ENCODE results near the gene MYO5B.
"Not testable (repeated sequence)": the region's sequence is repeated elsewhere in the genome, so short reads cannot be mapped to it uniquely, and the experiment has no call there.

The MYO5B gene

GRCh38 chr18:49853436-49853835 is 341.5 kb downstream of the MYO5B start:
- DNase-seq (ENCODE audit: low read depth): no peak

DNA sequence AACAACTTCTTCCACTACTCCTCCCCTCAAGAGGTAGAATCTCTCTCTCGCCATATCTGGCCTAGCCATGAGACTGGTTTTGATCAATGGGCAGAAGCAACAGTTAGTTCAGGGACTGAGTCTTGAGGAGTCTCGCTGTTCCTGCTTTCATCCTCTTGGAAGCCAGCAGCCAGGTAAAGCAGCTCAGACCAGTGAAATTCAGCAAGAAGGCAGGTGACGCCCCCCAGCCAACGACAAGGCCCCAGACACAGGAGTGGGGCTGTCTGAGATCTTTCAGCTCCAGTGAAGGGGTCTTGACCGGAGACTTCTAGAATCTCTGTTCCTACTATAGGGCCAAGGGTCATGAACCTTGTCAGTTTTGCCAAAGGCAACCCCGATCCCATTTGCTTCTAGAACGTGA is 341.9 kb downstream of the MYO5B start:
- no peak for DNase-seq (ENCODE audit: low read depth)

DNA sequence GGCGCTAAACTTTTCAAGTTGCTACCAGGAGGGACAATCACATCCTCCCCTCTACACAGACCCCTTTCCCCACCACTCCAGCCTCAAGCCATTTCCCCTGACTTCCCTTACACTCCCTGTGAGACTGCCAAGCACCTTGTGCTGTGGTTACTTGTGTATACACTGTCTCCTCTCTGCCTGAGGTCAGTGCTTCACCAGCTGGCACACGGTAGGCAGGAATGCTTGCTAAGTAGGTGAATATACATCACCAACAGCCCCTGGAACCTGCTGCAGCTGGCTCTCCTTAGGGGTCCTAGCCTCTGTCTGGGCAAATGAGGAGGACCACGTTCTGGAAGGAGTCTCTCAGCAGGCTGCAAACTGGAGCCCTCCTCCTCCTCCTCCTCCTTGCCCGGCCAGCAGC is 343.3 kb downstream of the MYO5B start:
- DNase-seq (ENCODE audit: low read depth): no peak

DNA sequence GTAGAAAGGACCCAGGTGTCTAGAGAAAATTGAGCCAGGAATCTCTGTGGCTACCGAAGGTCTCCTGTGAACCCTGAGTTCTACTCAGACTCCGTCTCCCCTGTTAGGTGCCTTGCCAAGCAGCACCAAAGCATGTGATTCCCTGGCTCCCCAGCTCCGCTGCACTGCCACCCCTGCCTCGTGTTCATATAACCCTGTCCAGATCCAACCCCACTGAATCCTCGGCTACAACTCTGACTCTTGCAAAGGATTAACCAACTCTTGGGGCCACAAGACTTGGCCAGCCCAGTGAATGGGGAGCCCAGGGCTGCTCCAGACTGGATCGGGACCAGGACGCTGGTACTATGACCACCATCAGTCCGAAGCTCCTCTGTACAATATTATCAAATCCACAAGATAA is 344.3 kb downstream of the MYO5B start:
- no peak for DNase-seq (ENCODE audit: low read depth)

GRCh38 chr18:49849331-49850217 is 345.4 kb downstream of the MYO5B start:
- DNase-seq (ENCODE audit: low read depth): no peak

- DNase-seq (ENCODE audit: low read depth): no peak
Observed at GRCh38 chr18:49848115-49848514, 346.8 kb downstream of the MYO5B start.

- no peak for DNase-seq (ENCODE audit: low read depth)
Observed at GRCh38 chr18:49847524-49847923, 347.4 kb downstream of the MYO5B start.

DNA sequence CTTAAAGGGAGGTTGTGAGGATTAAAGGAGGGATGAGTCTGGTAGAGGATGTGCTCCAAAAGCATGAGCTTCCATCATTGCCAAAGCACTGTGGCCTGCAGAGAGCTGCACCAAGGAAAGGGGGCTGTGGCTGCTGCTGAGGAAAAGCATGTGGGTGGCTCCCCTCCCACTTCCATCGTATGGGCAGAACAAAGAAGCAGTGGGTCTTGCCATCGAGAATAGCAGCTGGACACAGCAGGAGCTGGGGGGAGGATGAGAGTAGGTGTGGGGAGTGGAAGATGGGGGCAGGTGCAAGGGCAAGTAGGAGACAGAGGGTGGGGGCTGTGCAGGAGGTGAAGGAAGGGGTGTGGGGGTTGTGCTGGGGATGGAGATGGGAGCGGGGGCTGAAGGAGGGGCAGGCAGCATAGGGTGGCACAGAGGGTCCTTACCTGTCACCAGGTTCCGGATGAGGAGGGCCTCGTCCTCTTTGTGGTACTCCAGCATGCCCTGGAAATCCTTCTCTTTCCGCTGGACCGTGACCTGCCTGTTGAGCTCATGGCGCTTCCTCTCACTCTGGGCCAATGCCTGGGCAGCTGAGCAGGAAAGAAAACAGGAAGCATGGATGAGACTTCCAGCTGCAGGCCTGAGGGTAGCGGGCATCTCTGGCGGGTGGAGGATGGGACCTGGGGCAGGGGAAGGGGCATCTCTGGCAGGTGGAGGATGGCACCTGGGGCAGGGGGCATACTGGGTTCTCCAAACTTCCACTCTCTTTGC is 348.1 kb downstream of the MYO5B start:
- no peak for DNase-seq (ENCODE audit: low read depth)

DNA sequence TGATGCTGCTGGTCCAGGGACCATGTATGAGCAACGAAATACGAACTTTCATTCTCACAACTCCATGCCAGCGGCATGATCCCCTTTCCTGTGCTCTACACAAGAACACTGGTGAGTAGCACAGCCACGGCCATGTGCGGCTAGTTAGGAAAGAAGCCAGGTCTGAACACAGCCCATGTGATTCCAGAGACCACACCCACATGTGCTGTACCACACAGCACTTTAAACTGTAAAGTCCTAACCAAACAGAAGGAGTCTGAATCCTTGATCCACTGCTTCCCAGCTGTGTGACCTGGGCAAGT is 348.6 kb downstream of the MYO5B start:
- DNase-seq (ENCODE audit: low read depth): no peak

- DNase-seq (ENCODE audit: low read depth): no peak
Observed at GRCh38 chr18:49845629-49846360, 349.2 kb downstream of the MYO5B start.

DNA sequence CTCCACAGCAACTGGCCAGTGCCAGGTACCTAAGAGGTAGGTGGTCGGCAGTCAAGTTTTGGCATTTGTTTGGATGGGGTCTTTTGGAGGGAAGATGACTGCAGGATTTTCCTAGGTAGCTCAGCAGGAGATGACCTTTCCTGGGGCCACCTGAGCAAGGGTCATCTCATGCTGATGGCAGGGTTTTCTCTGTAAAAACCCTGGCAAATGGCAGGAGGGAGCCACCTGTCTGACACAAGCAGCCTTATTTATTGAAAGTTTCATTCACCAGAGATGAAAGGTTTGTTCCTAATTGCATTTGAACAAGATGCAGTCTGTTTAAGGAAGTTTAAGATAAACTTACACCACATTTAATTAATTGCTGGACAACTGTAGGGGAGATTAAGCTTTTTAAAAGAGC is 350.0 kb downstream of the MYO5B start:
- no peak for DNase-seq (ENCODE audit: low read depth)

- DNase-seq (ENCODE audit: low read depth): no peak
Observed at GRCh38 chr18:49843778-49844625, 350.9 kb downstream of the MYO5B start.

DNA sequence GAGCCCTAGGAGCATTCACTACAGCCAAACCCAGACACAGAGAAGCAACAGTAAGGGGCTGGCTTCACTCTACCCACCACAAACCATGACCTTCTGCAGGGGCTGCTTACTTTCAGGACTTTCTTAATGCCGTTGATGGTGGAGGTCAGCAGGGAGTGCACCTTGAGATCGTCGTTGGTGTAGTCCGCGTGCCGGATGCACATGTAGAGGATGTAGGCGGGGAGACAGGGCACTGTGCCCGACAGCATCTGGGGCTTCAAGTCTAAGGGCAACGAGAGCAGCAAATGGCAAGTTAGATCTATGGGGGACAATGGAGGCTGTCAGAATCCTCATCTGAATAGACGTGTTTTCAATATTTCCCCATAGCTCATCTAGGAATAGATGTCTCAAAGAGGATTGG is 351.8 kb downstream of the MYO5B start:
- no peak for DNase-seq (ENCODE audit: low read depth)

DNA sequence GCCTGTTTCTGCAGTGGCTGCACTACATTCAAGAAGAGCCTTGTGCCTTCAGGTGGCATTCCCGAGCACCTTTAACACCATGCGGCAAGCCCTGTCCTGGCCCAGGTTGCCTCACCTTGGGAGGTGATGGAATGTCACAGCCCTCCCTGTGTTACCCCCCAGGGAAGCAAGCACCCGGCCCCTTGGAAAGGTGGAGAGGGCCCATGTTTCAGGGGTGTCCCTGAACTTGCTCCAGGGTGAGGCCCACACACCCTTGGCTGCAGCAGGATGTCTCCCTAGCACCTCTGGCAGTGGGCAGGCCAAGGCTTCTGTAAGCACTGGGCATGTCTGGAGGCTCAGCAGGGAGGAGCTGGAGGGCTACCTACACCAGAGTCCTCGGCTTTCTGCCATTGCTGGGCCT is 352.3 kb downstream of the MYO5B start:
- no peak for DNase-seq (ENCODE audit: low read depth)

- DNase-seq (ENCODE audit: low read depth): no peak
Observed at GRCh38 chr18:49841236-49842217, 353.4 kb downstream of the MYO5B start.

DNA sequence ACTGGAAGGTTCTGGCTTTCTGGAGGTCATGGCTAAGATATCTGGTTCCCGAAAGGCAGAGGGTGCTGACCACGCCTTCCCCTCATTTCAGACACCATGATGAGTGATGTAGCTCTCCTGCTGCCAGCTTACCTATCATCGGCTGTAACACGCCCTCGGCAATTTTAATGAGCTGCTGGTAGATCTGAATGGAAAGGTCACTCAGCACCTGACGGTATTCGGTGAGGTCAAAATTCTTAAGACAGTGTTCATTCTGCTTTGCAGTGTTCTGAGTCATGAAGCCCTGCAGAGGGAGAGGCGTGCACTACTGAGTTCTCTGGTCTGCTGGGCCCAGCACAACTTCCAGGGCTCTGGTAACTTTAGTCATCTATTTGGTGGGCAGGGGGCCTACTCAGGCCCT is 355.9 kb downstream of the MYO5B start:
- no peak for DNase-seq (ENCODE audit: low read depth)

DNA sequence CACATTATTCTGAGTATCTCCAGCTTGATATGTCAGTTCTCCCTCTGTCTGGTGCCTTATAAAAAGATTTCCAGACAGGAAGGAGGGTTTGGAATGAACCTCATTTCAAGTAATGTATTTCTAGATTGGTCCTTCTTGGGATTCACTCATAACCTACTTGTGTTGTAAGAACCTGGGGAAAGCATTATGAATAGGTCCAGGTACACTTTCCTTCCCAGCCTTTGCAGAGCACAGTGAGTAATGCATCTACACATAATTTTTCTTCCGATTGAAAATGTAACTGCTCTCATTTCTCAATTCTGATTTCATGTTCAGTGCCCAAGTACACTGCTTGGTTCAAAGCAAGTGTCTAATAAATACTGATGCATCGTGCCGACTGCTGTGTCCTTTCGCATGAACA is 356.6 kb downstream of the MYO5B start:
- DNase-seq (ENCODE audit: low read depth): no peak

DNA sequence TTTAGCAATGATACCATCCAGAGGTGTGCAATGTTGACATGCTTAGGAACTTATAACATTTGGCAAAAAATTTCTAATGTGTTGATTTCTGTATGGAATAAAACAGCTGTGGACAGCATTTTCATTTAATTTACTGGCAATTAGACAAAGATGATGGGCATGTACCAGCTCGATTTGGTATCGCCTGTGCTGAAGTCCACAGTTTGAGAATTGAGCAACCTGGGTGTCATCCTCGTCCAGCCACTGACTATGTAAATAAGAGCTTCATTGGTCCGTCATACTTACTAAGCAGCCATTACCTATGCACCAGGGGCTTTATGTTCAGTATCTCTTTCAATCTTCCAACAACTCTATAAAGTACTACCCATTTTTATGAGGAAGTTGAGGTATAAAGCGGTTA is 357.1 kb downstream of the MYO5B start:
- no peak for DNase-seq (ENCODE audit: low read depth)

- DNase-seq (ENCODE audit: low read depth): not testable (repeated sequence)
Observed at GRCh38 chr18:49837316-49837835, 357.6 kb downstream of the MYO5B start.

GRCh38 chr18:49835405-49835804 is 359.5 kb downstream of the MYO5B start:
- DNase-seq (ENCODE audit: low read depth): no peak

- DNase-seq (ENCODE audit: low read depth): no peak
Observed at GRCh38 chr18:49834258-49834657, 360.7 kb downstream of the MYO5B start.

All from stimulated activated CD8-positive, alpha-beta memory T cell treated with anti-CD3 and anti-CD28 coated beads, Interleukin-15, amount 100 ng/mL, for 24 hours (primary cell).